PC-9 (cell line): ENCODE results near the gene SYNE1. TPM values are rescaled to one million over a fixed set of nuclear protein-coding genes. Genes with fewer than 3 reads are reported as not detected.

Source experiments
- BruUV-seq: library from RNA; stranded (reverse); fragments of 400-500 nt; replicated peaks from 2 replicates; lab custom pipeline; 2021; lab: Mats Ljungman, UMichigan
- CTCF ChIA-PET: fragments of 300-600 bp; sonication (Branson Sonifier 250); formaldehyde crosslinking; loops from one replicate; lab custom pipeline; 2022; ENCODE audit warnings: antibody characterized with exemption; lab: Charles Lee
- POLR2A ChIA-PET: fragments of 300-600 bp; sonication (Branson Sonifier 250); formaldehyde crosslinking; loops from one replicate; lab custom pipeline; 2022; ENCODE audit warnings: antibody characterized with exemption; ENCODE audit not compliant: unreplicated experiment; lab: Charles Lee
- DNase-seq, 2 experiments: peaks; one replicate each; pipeline versions ENCODE4 v3.0.0 to v3.0.0-alpha.2; 2015 to 2022; ENCODE audit warnings: mixed read lengths in 1 of 2
- H2AFZ ChIP-seq: fragments of 200-600 bp; sonication (generic); 2 replicates; pipeline ENCODE4 v1.8.1; 2017; ENCODE audit warnings: antibody characterized with exemption
- H3F3A ChIP-seq: fragments of 200-600 bp; sonication (generic); 2 replicates; pipeline ENCODE4 v1.8.1; 2017; ENCODE audit warnings: antibody characterized with exemption, mild to moderate bottlenecking, low read depth; ENCODE audit not compliant: insufficient read depth
- H3K27ac ChIP-seq: fragments of 200-600 bp; sonication (generic); 2 replicates; pipeline ENCODE4 v1.6.1; 2016; ENCODE audit warnings: mixed run types
- H3K27me3 ChIP-seq: fragments of 200-600 bp; sonication (generic); 2 replicates; pipeline ENCODE4 v1.6.1; 2016; ENCODE audit warnings: low read depth, mixed run types; ENCODE audit not compliant: insufficient read depth
- H3K36me3 ChIP-seq: fragments of 200-600 bp; sonication (generic); 2 replicates; pipeline ENCODE4 v1.6.1; 2016; ENCODE audit warnings: low read depth, mixed run types
- H3K4me1 ChIP-seq: fragments of 200-600 bp; sonication (generic); replicated peaks from 2 replicates; pipeline ENCODE4 v1.6.1; 2016; ENCODE audit warnings: mixed run types; ENCODE audit not compliant: insufficient read depth
- H3K4me2 ChIP-seq: fragments of 200-600 bp; sonication (generic); 2 replicates; pipeline ENCODE4 v1.6.1; 2017; ENCODE audit warnings: mixed run types
- H3K4me3 ChIP-seq: fragments of 200-600 bp; sonication (generic); 2 replicates; pipeline ENCODE4 v1.6.1; 2016; ENCODE audit warnings: mixed run types
- H3K79me2 ChIP-seq: fragments of 200-600 bp; sonication (generic); 2 replicates; pipeline ENCODE4 v1.6.1; 2017; ENCODE audit warnings: low read depth, mixed run types
- H3K9me2 ChIP-seq: fragments of 200-600 bp; sonication (generic); 2 replicates; pipeline ENCODE4 v1.8.1; 2017; ENCODE audit warnings: mild to moderate bottlenecking; ENCODE audit not compliant: insufficient read depth
- H3K9me3 ChIP-seq: fragments of 200-600 bp; sonication (generic); 2 replicates; pipeline ENCODE4 v1.8.1; 2016; ENCODE audit warnings: low read depth; ENCODE audit not compliant: insufficient read depth
- H4K20me1 ChIP-seq: fragments of 200-600 bp; sonication (generic); 2 replicates; pipeline ENCODE4 v1.8.1; 2017; ENCODE audit not compliant: insufficient read depth
- EZH2 ChIP-seq: fragments of 200-600 bp; sonication (generic); IDR thresholded peaks from 2 replicates; pipeline ENCODE4 v1.8.0; 2017; ENCODE audit warnings: antibody characterized with exemption, low read depth
- intact Hi-C: fragments of 100-400 bp; cut with micrococcal nuclease; formaldehyde crosslinking; loops from one replicate; pipeline ENCODE4 v1.10.0; 2022; ENCODE audit not compliant: unreplicated experiment
- total RNA-seq: library from RNA; stranded (reverse); gene quantifications from 2 replicates; pipeline ENCODE4 v1.2.3, GENCODE V29; 2021
- TF ChIP-seq, protein P1 (sequence below): fragments of 200-600 bp; sonication (generic); conservative IDR thresholded peaks from 2 replicates; pipeline ENCODE4 v1.6.1; 2017; ENCODE audit warnings: mixed run types, antibody characterized with exemption, mild to moderate bottlenecking, moderate library complexity

SYNE1 gene
- total RNA-seq, 1 experiment from 2014 or later: 13.4 TPM

DNA sequence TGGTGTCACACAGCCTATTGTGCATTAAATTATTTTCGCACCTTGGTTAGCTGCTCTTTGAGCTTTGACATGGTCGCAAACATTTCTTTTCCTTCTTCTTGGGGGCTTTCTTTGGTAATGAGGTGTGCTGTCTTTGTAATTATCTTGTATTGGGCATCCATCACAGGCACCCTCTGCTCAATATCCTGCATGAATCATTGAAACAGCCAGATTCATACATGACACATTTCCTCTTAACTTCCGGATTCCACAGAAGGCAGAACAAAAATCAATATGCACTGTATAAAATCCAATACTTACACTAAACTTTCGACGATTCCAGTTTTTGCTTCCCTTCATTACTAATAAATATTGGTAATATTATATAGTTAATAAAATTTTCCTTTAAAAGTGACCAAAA is 175.6 kb downstream of the SYNE1 start:
- intact Hi-C loops: no loop called here
- H3K79me2 ChIP-seq: no peaks in the 10 kb centered on the region
- no peaks in the 10 kb centered on the region for H3K9me2 ChIP-seq
- no peak overlapping the region for H3K4me2 ChIP-seq
- H2AFZ ChIP-seq: no peak overlapping the region
- no peaks in the 10 kb centered on the region for H3K27me3 ChIP-seq
- TF ChIP-seq, protein P1, sequence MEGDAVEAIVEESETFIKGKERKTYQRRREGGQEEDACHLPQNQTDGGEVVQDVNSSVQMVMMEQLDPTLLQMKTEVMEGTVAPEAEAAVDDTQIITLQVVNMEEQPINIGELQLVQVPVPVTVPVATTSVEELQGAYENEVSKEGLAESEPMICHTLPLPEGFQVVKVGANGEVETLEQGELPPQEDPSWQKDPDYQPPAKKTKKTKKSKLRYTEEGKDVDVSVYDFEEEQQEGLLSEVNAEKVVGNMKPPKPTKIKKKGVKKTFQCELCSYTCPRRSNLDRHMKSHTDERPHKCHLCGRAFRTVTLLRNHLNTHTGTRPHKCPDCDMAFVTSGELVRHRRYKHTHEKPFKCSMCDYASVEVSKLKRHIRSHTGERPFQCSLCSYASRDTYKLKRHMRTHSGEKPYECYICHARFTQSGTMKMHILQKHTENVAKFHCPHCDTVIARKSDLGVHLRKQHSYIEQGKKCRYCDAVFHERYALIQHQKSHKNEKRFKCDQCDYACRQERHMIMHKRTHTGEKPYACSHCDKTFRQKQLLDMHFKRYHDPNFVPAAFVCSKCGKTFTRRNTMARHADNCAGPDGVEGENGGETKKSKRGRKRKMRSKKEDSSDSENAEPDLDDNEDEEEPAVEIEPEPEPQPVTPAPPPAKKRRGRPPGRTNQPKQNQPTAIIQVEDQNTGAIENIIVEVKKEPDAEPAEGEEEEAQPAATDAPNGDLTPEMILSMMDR: no peak
- TF ChIP-seq EZH2: no peak
- H3K4me3 ChIP-seq: no peak overlapping the region
- H3K9me3 ChIP-seq: no peaks in the 10 kb centered on the region
- POLR2A ChIA-PET: no interaction called here
- H3K4me1 ChIP-seq: no peaks in the 10 kb centered on the region
- no peak for DNase-seq
- no TSS peak for BruUV-seq
- CTCF ChIA-PET: no interaction called here
- H3K36me3 ChIP-seq: no peaks in the 10 kb centered on the region
- no peaks in the 10 kb centered on the region for H3F3A ChIP-seq
- H4K20me1 ChIP-seq: no peaks in the 10 kb centered on the region
- no peak overlapping the region for H3K27ac ChIP-seq

DNA sequence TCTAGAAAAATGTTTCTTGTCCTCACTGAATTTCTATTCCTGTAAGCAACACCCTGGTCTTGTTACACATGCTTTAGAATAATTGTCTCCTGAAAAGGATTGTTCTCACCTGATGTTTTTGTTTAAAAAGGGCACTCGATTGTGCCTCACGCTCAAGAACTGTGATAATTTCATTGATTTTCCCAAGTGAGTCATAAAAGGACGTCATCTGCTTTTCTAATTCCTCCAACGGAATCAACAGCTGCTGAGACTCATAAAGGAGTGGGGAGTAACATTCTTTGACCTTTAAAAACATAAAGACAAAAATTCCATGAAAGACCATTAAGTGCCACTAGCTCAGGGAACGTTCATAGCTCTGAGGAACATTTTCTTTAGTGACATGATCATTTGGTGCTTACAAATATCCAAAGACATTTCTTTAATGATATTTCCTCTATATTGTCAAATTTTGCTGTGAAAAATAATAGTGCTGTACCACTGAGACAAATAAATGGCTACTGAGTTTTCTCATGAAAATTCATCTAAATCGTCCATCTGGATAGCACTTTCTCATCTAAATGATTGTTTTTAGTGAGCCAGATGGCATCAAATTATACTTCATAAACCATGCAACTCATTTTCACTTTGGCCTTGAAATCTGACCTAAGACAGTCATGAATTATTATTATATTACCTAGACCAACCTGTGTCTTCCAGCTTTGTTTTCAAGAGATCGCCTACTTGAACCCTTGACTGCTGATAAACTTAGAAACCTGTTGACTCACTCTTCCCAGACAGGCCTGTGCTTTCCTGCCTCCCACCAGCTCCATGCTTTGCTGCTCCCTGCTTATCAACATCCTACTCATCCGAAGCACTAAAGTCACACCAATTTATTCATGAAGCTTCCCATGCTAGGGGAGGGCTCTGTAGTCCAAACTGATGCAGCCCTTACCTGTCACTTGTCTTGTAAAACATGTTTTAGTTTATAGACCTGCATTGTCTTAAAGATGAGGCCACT is 178.2 kb downstream of the SYNE1 start:
- Histone ChIP-seq H3K9me3 (no peaks in the 10 kb centered on the region), H3K27me3 (no peaks in the 10 kb centered on the region), H3F3A (no peaks in the 10 kb centered on the region), H3K4me1 (no peaks in the 10 kb centered on the region), H3K27ac (no peak overlapping the region), H3K4me2 (no peak overlapping the region), H4K20me1 (no peaks in the 10 kb centered on the region), H3K4me3 (no peak overlapping the region), H2AFZ (no peak overlapping the region), H3K9me2 (no peaks in the 10 kb centered on the region), H3K36me3 (no peaks in the 10 kb centered on the region), H3K79me2 (no peaks in the 10 kb centered on the region)
- no peak for DNase-seq
- intact Hi-C loops: no loop called here
- no TSS peak for BruUV-seq
- ChIA-PET POLR2A (interaction anchor here (0.7 kb wide), 1 partner anchor 1292 kb away, joined by 4 read pairs; no protein-coding TSS in a partner anchor), CTCF (no interaction called here)
- no peak for TF ChIP-seq EZH2
- TF ChIP-seq, protein P1: no peak

GRCh38 chr6:152457949-152458624 is 179.1 kb downstream of the SYNE1 start:
- Histone ChIP-seq H3K79me2 (no peaks in the 10 kb centered on the region), H2AFZ (no peak overlapping the region), H4K20me1 (no peaks in the 10 kb centered on the region), H3K36me3 (no peaks in the 10 kb centered on the region), H3K4me2 (no peak overlapping the region), H3K4me1 (no peaks in the 10 kb centered on the region), H3K4me3 (no peak overlapping the region), H3K9me3 (no peaks in the 10 kb centered on the region), H3K9me2 (no peaks in the 10 kb centered on the region), H3K27me3 (no peaks in the 10 kb centered on the region), H3K27ac (no peak overlapping the region), H3F3A (no peaks in the 10 kb centered on the region)
- no TSS peak for BruUV-seq
- intact Hi-C loops: no loop called here
- ChIA-PET CTCF (no interaction called here), POLR2A (no interaction called here)
- no peak for TF ChIP-seq EZH2
- TF ChIP-seq, protein P1: no peak
- no peak for DNase-seq
